A673 (cell line): Measurements from ENCODE around the gene MPPED2. TPM values are rescaled to one million over a fixed set of nuclear protein-coding genes. Genes with fewer than 3 reads are reported as not detected.

Source experiments
- BruUV-seq: library from RNA; stranded (reverse); fragments of 400-500 nt; replicated peaks from 2 replicates; lab custom pipeline; 2021; lab: Mats Ljungman, UMichigan
- CTCF ChIA-PET: fragments of 300-600 bp; sonication (Branson Sonifier 250); formaldehyde crosslinking; loops from one replicate; lab custom pipeline; 2022; ENCODE audit warnings: antibody characterized with exemption; lab: Charles Lee
- POLR2A ChIA-PET: fragments of 300-600 bp; sonication (Branson Sonifier 250); formaldehyde crosslinking; loops from one replicate; lab custom pipeline; 2022; ENCODE audit warnings: antibody characterized with exemption; ENCODE audit not compliant: low non-redundant PET; lab: Charles Lee
- DNase-seq: peaks from one replicate; pipeline ENCODE4 v3.0.0-alpha.2; 2015; ENCODE audit warnings: low spot score
- H3K27ac ChIP-seq: fragments of 200-600 bp; sonication (generic); 2 replicates; pipeline ENCODE4 v1.5.1; 2016; ENCODE audit warnings: mixed run types, low read depth, mild to moderate bottlenecking, mixed read lengths, antibody characterized with exemption, low read length; ENCODE audit not compliant: poor library complexity, severe bottlenecking
- H3K27me3 ChIP-seq: fragments of 200-600 bp; sonication (generic); replicated peaks from 2 replicates; pipeline ENCODE4 v1.6.1; 2017; ENCODE audit warnings: mixed run types, low read depth, mild to moderate bottlenecking, mixed read lengths, antibody characterized with exemption, low read length; ENCODE audit not compliant: insufficient read depth, poor library complexity
- H3K36me3 ChIP-seq: fragments of 200-600 bp; sonication (generic); 2 replicates; pipeline ENCODE4 v1.6.1; 2016; ENCODE audit warnings: mixed run types, mild to moderate bottlenecking, mixed read lengths, antibody characterized with exemption, low read length; ENCODE audit not compliant: insufficient read depth, poor library complexity, severe bottlenecking
- H3K4me1 ChIP-seq: fragments of 200-600 bp; sonication (generic); 2 replicates; pipeline ENCODE4 v1.6.1; 2017; ENCODE audit warnings: mixed run types, mild to moderate bottlenecking, mixed read lengths, antibody characterized with exemption, low read length; ENCODE audit not compliant: insufficient read depth, poor library complexity, severe bottlenecking
- H3K4me3 ChIP-seq: fragments of 200-600 bp; sonication (generic); 2 replicates; pipeline ENCODE4 v1.5.1; 2016; ENCODE audit warnings: low read depth, mixed run types, mild to moderate bottlenecking, mixed read lengths, low read length; ENCODE audit not compliant: poor library complexity, severe bottlenecking
- H3K9me3 ChIP-seq: fragments of 200-600 bp; sonication (generic); 2 replicates; pipeline ENCODE4 v1.6.1; 2016; ENCODE audit warnings: mixed run types, low read depth, mild to moderate bottlenecking, mixed read lengths, antibody characterized with exemption, low read length; ENCODE audit not compliant: poor library complexity, severe bottlenecking
- EZH2 ChIP-seq: fragments of 200-600 bp; sonication (generic); IDR thresholded peaks from 2 replicates; pipeline ENCODE4 v1.6.1; 2017; ENCODE audit warnings: borderline replicate concordance, low read depth, mild to moderate bottlenecking, mixed read lengths, antibody characterized with exemption, low read length; ENCODE audit not compliant: poor library complexity, severe bottlenecking
- intact Hi-C: fragments of 100-400 bp; cut with micrococcal nuclease; formaldehyde crosslinking; loops from one replicate; pipeline ENCODE4 v1.10.0; 2022; ENCODE audit not compliant: unreplicated experiment
- total RNA-seq: library from RNA; stranded (reverse); gene quantifications from 2 replicates; pipeline ENCODE4 v1.2.3, GENCODE V29; 2021
- TF ChIP-seq, protein P1 (sequence below): fragments of 300-800, 200-600 bp; sonication (generic); conservative IDR thresholded peaks from 2 replicates; pipeline ENCODE4 v1.5.1; 2017; ENCODE audit warnings: low read depth, mild to moderate bottlenecking, antibody characterized with exemption, low read length, moderate library complexity, mixed read lengths

The MPPED2 gene
- total RNA-seq, 1 experiment from 2014 or later: 2.0 TPM

DNA sequence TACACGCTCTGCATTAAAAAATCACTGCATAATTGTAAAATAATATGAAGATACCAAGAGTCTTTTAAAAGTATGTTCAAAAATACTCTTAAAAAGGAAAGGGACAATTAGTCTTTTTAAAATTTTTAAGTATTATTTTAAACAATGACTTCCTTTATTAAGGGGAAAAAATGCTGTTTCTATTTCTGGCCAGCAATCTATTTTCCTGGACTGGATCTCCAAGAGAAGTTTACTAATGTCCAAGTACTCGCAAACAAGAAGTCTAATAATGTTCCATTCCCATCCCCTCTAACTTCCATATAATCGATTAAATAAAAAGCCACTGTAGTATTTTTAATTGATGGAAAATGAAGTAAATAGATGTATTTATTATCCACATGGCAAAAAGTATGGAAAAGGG is 123.7 kb downstream of the MPPED2 start:
- no peak overlapping the region for H3K27ac ChIP-seq
- TF ChIP-seq EZH2: peak; percentile 65
- TF ChIP-seq, protein P1, sequence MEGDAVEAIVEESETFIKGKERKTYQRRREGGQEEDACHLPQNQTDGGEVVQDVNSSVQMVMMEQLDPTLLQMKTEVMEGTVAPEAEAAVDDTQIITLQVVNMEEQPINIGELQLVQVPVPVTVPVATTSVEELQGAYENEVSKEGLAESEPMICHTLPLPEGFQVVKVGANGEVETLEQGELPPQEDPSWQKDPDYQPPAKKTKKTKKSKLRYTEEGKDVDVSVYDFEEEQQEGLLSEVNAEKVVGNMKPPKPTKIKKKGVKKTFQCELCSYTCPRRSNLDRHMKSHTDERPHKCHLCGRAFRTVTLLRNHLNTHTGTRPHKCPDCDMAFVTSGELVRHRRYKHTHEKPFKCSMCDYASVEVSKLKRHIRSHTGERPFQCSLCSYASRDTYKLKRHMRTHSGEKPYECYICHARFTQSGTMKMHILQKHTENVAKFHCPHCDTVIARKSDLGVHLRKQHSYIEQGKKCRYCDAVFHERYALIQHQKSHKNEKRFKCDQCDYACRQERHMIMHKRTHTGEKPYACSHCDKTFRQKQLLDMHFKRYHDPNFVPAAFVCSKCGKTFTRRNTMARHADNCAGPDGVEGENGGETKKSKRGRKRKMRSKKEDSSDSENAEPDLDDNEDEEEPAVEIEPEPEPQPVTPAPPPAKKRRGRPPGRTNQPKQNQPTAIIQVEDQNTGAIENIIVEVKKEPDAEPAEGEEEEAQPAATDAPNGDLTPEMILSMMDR: no peak
- no peaks in the 10 kb centered on the region for H3K36me3 ChIP-seq
- DNase-seq: no peak
- CTCF ChIA-PET: no interaction called here
- H3K4me3 ChIP-seq: no peak overlapping the region
- no TSS peak for BruUV-seq
- no peaks in the 10 kb centered on the region for H3K9me3 ChIP-seq
- no peaks in the 10 kb centered on the region for H3K4me1 ChIP-seq
- intact Hi-C loops: no loop called here
- POLR2A ChIA-PET: no interaction called here
- peaks cover 9% of the 10 kb centered on the region for H3K27me3 ChIP-seq

GRCh38 chr11:30459821-30460220 is 126.3 kb downstream of the MPPED2 start:
- H3K4me1 ChIP-seq: no peaks in the 10 kb centered on the region
- H3K36me3 ChIP-seq: no peaks in the 10 kb centered on the region
- no peak for DNase-seq
- no TSS peak for BruUV-seq
- no peaks in the 10 kb centered on the region for H3K9me3 ChIP-seq
- POLR2A ChIA-PET: no interaction called here
- TF ChIP-seq, protein P1: no peak
- no peak for TF ChIP-seq EZH2
- H3K27ac ChIP-seq: no peak overlapping the region
- intact Hi-C loops: no loop called here
- H3K4me3 ChIP-seq: no peak overlapping the region
- H3K27me3 ChIP-seq: peaks cover 9% of the 10 kb centered on the region
- CTCF ChIA-PET: no interaction called here

GRCh38 chr11:30459306-30459705 is 126.8 kb downstream of the MPPED2 start:
- POLR2A ChIA-PET: no interaction called here
- Histone ChIP-seq H3K9me3 (no peaks in the 10 kb centered on the region), H3K4me3 (no peak overlapping the region), H3K36me3 (no peaks in the 10 kb centered on the region), H3K27ac (no peak overlapping the region), H3K27me3 (peaks cover 9% of the 10 kb centered on the region), H3K4me1 (no peaks in the 10 kb centered on the region)
- no TSS peak for BruUV-seq
- TF ChIP-seq, protein P1: no peak
- no peak for TF ChIP-seq EZH2
- intact Hi-C loops: no loop called here
- no peak for DNase-seq
- CTCF ChIA-PET: no interaction called here
